ENCODE results near the gene ACE2. TPM values are rescaled to one million over a fixed set of nuclear protein-coding genes. Genes with fewer than 3 reads are reported as not detected.

ACE2 gene
- total and polyA plus RNA-seq, 2 donors (not counting 1 experiment from before 2014, with no cell fraction given) = not detected

GRCh38 chrX:15643786-15644559 lies 43.2 kb upstream of the ACE2 start:
- WGBS (ENCODE audit: insufficient coverage) = no CpG with 5 or more reads among the region's 7 CpGs
- H3K9me3 ChIP-seq (ENCODE audit: control extremely low read depth in 1 of 3, control insufficient read depth in 2 of 3, insufficient read depth in 1 of 3, low read length in 2 of 3) = no peaks in the 10 kb centered on the region
- CTCF ChIA-PET = no interaction called here
- no peaks in the 10 kb centered on the region for H3K36me3 ChIP-seq (replicated peaks in 1 of 2; ENCODE audit: control extremely low read depth in 1 of 2, control insufficient read depth in 1 of 2, extremely low read depth in 1 of 2, insufficient read depth in 2 of 2, low read length in 1 of 2)
- H3K4me1 ChIP-seq (ENCODE audit: control insufficient read depth in 2 of 2, insufficient read depth in 2 of 2, low read length in 2 of 2) = no peaks in the 10 kb centered on the region
- POLR2A ChIA-PET = no interaction called here
- Mint-ChIP-seq H3K4me3 (no peak overlapping the region), H3K27me3 (peaks cover 3% of the 10 kb centered on the region), H3K4me1 (no peaks in the 10 kb centered on the region), H3K9me3 (ENCODE audit: insufficient read depth) (no peaks in the 10 kb centered on the region), H3K27ac (no peak overlapping the region)
- DNase-seq (no peak), ATAC-seq (ENCODE audit: low read depth) (no peak)
- no peak overlapping the region for H3K27ac ChIP-seq (ENCODE audit: low read length in 2 of 2)
- H2AFZ ChIP-seq (ENCODE audit: insufficient read depth, low read depth, low read length, poor library complexity, severe bottlenecking) = no peak overlapping the region
- H4K20me1 ChIP-seq (ENCODE audit: control insufficient read depth, insufficient read depth, low read length, poor library complexity, severe bottlenecking) = no peaks in the 10 kb centered on the region
- H3K79me2 ChIP-seq (ENCODE audit: control insufficient read depth, insufficient read depth, low read length) = no peaks in the 10 kb centered on the region
- no peak overlapping the region for H3K4me3 ChIP-seq (ENCODE audit: control extremely low read depth in 1 of 5, extremely low read depth in 1 of 5, insufficient read depth in 1 of 5, low read depth in 2 of 5, low read length in 4 of 5)
- no peak for TF ChIP-seq EZH2 (IDR thresholded peaks at IDR 0.05; ENCODE audit: borderline replicate concordance, insufficient read depth, low read depth, low read length, poor library complexity, severe bottlenecking)
- TF ChIP-seq CTCF (IDR thresholded peaks at IDR 0.05) = no peak
- no peak overlapping the region for H3K9ac ChIP-seq (ENCODE audit: low read length)
- H3K4me2 ChIP-seq (replicated peaks; ENCODE audit: low read depth, low read length, poor library complexity, severe bottlenecking) = no peak overlapping the region
- intact Hi-C loops (cut with micrococcal nuclease) = no loop called here
- peaks cover 0 to 3% (median 0%) of the 10 kb centered on the region in 4 experiments for H3K27me3 ChIP-seq (replicated peaks in 1 of 4; ENCODE audit: control extremely low read depth in 1 of 4, control insufficient read depth in 3 of 4, insufficient read depth in 4 of 4, low read length in 3 of 4)

- no peak overlapping the region for H3K4me3 ChIP-seq (ENCODE audit: control extremely low read depth in 1 of 5, extremely low read depth in 1 of 5, insufficient read depth in 1 of 5, low read depth in 2 of 5, low read length in 4 of 5)
- H2AFZ ChIP-seq (ENCODE audit: insufficient read depth, low read depth, low read length, poor library complexity, severe bottlenecking) = no peak overlapping the region
- intact Hi-C loops (cut with micrococcal nuclease) = no loop called here
- DNase-seq (no peak), ATAC-seq (ENCODE audit: low read depth) (no peak)
- Mint-ChIP-seq H3K27me3 (peaks cover 11% of the 10 kb centered on the region), H3K4me1 (no peaks in the 10 kb centered on the region), H3K9me3 (ENCODE audit: insufficient read depth) (no peaks in the 10 kb centered on the region), H3K27ac (no peak overlapping the region), H3K4me3 (no peak overlapping the region)
- no peak overlapping the region for H3K27ac ChIP-seq (ENCODE audit: low read length in 2 of 2)
- POLR2A ChIA-PET = no interaction called here
- H3K9me3 ChIP-seq (ENCODE audit: control extremely low read depth in 1 of 3, control insufficient read depth in 2 of 3, insufficient read depth in 1 of 3, low read length in 2 of 3) = no peaks in the 10 kb centered on the region
- no peaks in the 10 kb centered on the region for H3K36me3 ChIP-seq (replicated peaks in 1 of 2; ENCODE audit: control extremely low read depth in 1 of 2, control insufficient read depth in 1 of 2, extremely low read depth in 1 of 2, insufficient read depth in 2 of 2, low read length in 1 of 2)
- no peak overlapping the region for H3K9ac ChIP-seq (ENCODE audit: low read length)
- no peaks in the 10 kb centered on the region for H3K79me2 ChIP-seq (ENCODE audit: control insufficient read depth, insufficient read depth, low read length)
- CTCF ChIA-PET = no interaction called here
- H4K20me1 ChIP-seq (ENCODE audit: control insufficient read depth, insufficient read depth, low read length, poor library complexity, severe bottlenecking) = no peaks in the 10 kb centered on the region
- no peaks in the 10 kb centered on the region for H3K27me3 ChIP-seq (replicated peaks in 1 of 4; ENCODE audit: control extremely low read depth in 1 of 4, control insufficient read depth in 3 of 4, insufficient read depth in 4 of 4, low read length in 3 of 4)
- H3K4me1 ChIP-seq (ENCODE audit: control insufficient read depth in 2 of 2, insufficient read depth in 2 of 2, low read length in 2 of 2) = no peaks in the 10 kb centered on the region
- no peak overlapping the region for H3K4me2 ChIP-seq (replicated peaks; ENCODE audit: low read depth, low read length, poor library complexity, severe bottlenecking)
- TF ChIP-seq EZH2 (IDR thresholded peaks at IDR 0.05; ENCODE audit: borderline replicate concordance, insufficient read depth, low read depth, low read length, poor library complexity, severe bottlenecking) (no peak), CTCF (IDR thresholded peaks at IDR 0.05) (no peak)
These were observed 30.9 kb upstream of the ACE2 start for GRCh38 chrX:15631637-15632036.

All from B cell (primary cell).